ENCODE results near the gene PTPRA.

- no peak for TF ChIP-seq REST (IDR thresholded peaks at IDR 0.05; ENCODE audit: insufficient replicate concordance, low read depth)
- TF ChIP-seq CTCF (IDR thresholded peaks at IDR 0.05; ENCODE audit: insufficient read depth, low read length) = no peak
- no peak for TF ChIP-seq POLR2AphosphoS5 (IDR thresholded peaks at IDR 0.05; ENCODE audit: low read depth)
- no peak for TF ChIP-seq GABPA (IDR thresholded peaks at IDR 0.05; ENCODE audit: low read depth)
- TF ChIP-seq SPI1 (IDR thresholded peaks at IDR 0.05; ENCODE audit: borderline replicate concordance, low read depth) = no peak
Observed at GRCh38 chr20:3038454-3038853, 165.2 kb downstream of the PTPRA start.
